T-helper 2 cell treated with Interferon-gamma antibody and Interleukin-4, amounts not matched to agents 5 μg/mL and 100 μg/mL, for 36 hours (primary cell): ENCODE data around the gene CYP1A1.

ENCODE experiments used
- DNase-seq: peaks from one replicate; pipeline ENCODE4 v3.0.0; 2021; ENCODE audit warnings: low spot score
- H3K27ac Mint-ChIP-seq: one replicate; pipeline ENCODE4 v1.8.0; 2021; ENCODE audit warnings: mild to moderate bottlenecking, mixed read lengths
- H3K27me3 Mint-ChIP-seq: one replicate; pipeline ENCODE4 v1.8.0; 2021; ENCODE audit warnings: low read depth, mixed read lengths
- H3K36me3 Mint-ChIP-seq: one replicate; pipeline ENCODE4 v1.8.0; 2021; ENCODE audit warnings: low read depth, mixed read lengths
- H3K4me1 Mint-ChIP-seq: one replicate; pipeline ENCODE4 v1.8.0; 2021; ENCODE audit warnings: low read depth, mixed read lengths
- H3K4me3 Mint-ChIP-seq: one replicate; pipeline ENCODE4 v1.8.0; 2022; ENCODE audit warnings: mild to moderate bottlenecking, moderate library complexity, mixed read lengths
- H3K9me3 Mint-ChIP-seq: one replicate; pipeline ENCODE4 v1.8.0; 2021; ENCODE audit warnings: mixed read lengths

CYP1A1 gene

DNA sequence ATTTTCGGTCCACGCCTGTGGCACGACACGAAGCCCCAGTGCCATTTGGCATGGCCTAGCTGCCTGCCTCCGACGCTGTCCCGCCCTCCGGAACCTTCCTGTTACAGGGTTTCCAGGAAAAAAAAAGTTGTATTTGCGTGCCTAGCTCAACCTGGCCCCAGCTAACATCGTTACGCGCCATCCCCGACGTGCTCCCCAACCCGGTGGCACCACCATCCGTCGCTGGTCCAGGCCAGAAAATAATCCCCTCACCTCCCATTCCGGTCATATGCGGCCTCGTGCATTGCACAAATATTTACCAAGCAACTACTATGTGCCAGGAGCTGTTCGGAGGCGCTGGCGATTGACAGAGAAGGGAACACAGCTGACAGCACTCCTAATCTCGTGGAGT is 1.4 kb upstream of the CYP1A1 start:
- peaks cover 28% of the 10 kb centered on the region for H3K27me3 Mint-ChIP-seq
- no peaks in the 10 kb centered on the region for H3K9me3 Mint-ChIP-seq

DNA sequence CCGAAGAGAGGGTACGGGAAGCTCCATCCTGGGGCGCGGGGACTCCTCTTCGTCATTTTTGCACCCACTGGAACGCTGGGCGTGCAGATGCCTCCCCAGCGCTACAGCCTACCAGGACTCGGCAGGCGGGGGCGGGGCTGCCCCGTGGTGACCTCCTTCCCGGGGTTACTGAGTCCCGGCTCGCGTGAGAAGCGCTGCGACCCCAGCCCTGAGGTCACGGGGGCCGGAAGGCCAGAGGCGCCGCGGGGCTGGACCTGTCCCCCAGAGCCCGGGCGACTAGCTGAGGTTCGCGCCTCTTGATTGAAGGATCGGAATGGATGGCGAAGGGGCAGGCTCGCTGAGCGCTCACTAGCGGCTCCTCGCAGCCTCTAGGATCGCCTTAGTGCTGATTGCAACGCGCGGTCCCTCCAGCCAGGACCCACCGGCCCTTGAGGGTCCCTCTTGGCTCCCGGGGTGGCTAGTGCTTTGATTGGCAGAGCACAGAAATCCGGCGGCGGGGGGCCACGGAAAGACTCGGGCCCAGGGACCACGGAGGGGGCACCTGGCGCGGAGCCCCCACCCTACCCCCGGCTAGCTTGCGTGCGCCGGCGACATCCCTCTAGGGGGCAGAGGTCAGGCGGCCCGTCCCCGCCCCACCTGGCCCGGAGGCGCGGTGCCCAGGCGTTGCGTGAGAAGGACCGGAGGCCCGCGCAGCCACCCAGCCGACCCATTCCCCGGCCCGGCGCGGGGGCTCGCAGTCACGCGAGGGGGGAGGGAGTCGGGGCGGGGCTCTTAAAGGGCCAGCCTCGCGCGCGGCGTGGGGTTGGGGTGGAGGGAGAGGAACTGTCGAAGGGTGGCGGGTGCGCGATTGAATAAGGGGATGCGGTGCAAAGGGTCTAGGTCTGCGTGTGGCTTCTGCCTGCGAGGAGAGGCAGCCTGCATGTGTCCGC is 781 bp upstream of the CYP1A1 start:
- Mint-ChIP-seq H3K36me3 (no peaks in the 10 kb centered on the region), H3K27me3 (peaks cover 28% of the 10 kb centered on the region), H3K4me1 (peaks cover 9% of the 10 kb centered on the region), H3K9me3 (no peaks in the 10 kb centered on the region), H3K27ac (peak overlapping the region; percentile 14), H3K4me3 (peak overlapping the region; percentile 74)
- peak; percentile 54 for DNase-seq

More for the DNA sequence above, 1.4 kb upstream of the CYP1A1 start:
- no peak for DNase-seq
- H3K27ac Mint-ChIP-seq, result peak overlapping the region; percentile 14
- peak overlapping the region; percentile 70 for H3K4me3 Mint-ChIP-seq
- H3K4me1 Mint-ChIP-seq, result peaks cover 9% of the 10 kb centered on the region
- H3K36me3 Mint-ChIP-seq, result no peaks in the 10 kb centered on the region

DNA sequence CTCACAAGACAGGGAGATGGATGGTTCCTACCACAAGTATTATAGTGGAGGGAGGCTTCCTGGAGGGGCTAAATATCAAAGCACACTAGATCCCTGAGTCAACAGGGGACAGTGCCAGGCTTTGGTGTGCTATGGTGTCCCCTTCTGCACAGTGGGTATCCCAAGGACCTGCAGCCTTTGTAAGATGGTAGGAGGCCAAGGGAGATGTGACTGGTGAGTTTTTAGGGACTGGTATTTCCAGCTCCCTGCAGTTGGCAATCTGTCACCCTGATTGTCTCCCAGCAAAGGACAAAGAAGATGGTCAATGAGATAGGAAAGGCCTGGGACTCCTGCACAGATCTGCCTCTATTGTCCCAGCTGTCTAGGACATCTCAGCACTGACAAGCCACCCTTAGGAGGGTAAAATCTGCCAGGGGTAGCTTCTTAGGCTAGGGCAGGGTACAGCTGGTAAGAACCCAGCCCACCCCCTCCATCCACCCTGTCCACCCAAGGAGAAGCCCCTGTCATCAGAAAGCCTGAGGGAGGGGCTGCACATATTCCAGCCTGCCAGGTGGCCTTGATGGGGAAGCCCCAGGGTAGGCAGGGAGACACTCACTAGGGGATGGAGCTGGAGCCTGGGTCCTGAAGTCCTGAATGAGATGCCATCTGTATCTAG is 631 bp downstream of the CYP1A1 start:
- H3K9me3 Mint-ChIP-seq, result no peaks in the 10 kb centered on the region
- no peaks in the 10 kb centered on the region for H3K36me3 Mint-ChIP-seq
- no peak overlapping the region for H3K27ac Mint-ChIP-seq
- peaks cover 9% of the 10 kb centered on the region for H3K4me1 Mint-ChIP-seq
- H3K4me3 Mint-ChIP-seq, result peak overlapping the region; percentile 74
- no peak for DNase-seq
- H3K27me3 Mint-ChIP-seq, result peaks cover 28% of the 10 kb centered on the region

DNA sequence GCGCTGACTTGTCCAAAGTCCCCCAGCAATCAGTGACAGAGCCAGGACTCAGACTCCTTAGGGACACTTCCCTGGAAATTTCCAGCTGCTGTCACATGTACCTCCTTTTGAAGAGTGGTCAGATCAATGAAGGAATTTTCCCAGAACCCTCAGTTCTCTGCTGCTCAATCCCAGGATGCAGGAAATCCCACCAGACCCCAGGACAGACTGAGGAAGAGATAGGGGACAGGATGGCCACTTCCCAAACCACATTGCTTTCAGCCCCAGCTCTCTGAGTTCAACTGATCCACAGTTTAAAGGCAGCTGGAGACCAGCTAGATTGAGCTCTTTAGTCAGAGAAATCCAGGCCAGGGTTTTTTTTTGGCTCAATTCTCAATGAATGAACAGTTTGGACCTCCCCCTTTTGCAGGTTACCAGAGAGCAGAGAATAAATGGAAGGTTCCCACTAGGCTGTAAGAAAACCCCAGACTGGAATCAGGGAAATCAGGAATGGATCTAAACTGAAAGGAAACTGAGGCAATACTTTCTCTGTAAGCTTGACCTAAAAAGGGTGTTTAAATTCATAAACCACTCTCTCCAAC is 1.5 kb downstream of the CYP1A1 start:
- Mint-ChIP-seq H3K27me3 (peaks cover 28% of the 10 kb centered on the region), H3K4me1 (peaks cover 9% of the 10 kb centered on the region), H3K4me3 (no peak overlapping the region), H3K36me3 (no peaks in the 10 kb centered on the region), H3K27ac (no peak overlapping the region), H3K9me3 (no peaks in the 10 kb centered on the region)
- DNase-seq, result no peak

DNA sequence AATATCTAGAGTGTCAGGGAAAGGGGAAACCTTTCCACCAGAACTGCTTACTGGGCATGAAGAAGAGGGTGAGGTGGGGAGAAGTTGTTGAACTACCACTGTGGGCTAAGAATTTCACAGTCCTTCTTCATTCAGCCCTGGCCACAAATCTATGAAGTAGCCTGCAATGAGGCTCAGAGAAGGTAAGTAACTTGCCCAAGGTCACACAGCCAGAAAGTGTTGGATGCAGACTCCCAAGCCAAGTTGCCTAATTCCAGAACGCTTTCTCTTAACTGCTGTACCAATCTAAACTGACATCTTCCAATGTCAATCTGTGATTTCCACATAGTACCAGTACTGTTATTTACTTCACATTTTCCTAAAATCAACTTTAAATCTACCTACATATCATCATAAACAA is 2.1 kb downstream of the CYP1A1 start:
- H3K27ac Mint-ChIP-seq, result no peak overlapping the region
- H3K9me3 Mint-ChIP-seq, result no peaks in the 10 kb centered on the region
- no peaks in the 10 kb centered on the region for H3K36me3 Mint-ChIP-seq
- peaks cover 9% of the 10 kb centered on the region for H3K4me1 Mint-ChIP-seq
- H3K4me3 Mint-ChIP-seq, result no peak overlapping the region
- DNase-seq, result no peak
- H3K27me3 Mint-ChIP-seq, result peaks cover 28% of the 10 kb centered on the region

DNA sequence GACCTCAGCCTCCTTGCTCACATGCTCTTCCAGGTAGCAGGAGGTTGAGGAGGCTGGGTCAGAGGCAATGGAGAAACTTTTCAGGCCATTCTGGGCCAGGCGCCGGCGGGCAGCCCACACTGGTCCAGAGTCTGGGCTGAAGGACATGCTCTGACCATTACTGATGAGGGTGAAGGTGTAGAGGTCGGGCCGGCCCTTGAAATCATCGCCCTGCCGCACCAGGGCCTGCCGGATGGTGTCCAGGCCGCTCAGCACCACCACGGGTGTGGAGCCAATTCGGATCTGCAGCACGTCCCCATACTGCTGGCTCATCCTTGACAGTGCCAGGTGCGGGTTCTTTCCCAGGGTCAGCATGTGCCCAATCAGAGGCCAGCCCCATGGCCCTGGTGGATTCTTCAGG is 2.7 kb downstream of the CYP1A1 start:
- no peak for DNase-seq
- Mint-ChIP-seq H3K27ac (no peak overlapping the region), H3K27me3 (peaks cover 23% of the 10 kb centered on the region), H3K9me3 (no peaks in the 10 kb centered on the region), H3K4me3 (no peak overlapping the region), H3K4me1 (peaks cover 9% of the 10 kb centered on the region), H3K36me3 (no peaks in the 10 kb centered on the region)

DNA sequence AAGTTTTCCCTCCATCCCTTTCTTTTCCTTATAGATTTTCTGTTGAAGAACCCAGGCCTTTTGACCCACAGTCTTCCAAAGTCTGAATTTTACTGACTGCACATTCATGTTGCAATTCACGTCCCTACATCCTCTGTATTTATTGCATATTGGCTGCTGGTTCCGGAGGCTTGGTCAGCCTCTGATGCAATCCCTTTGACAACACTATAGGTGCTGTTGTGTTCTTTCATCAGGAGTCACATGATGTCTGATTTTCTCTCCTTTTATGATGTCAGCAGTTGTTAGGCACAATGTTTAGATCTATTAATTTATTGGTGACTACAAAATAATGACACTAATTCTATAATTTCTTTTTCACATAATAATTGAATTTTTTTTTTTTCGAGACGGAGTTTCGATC is 8.7 kb downstream of the CYP1A1 start:
- Mint-ChIP-seq H3K27ac (no peak overlapping the region), H3K27me3 (no peaks in the 10 kb centered on the region), H3K4me1 (no peaks in the 10 kb centered on the region), H3K36me3 (no peaks in the 10 kb centered on the region), H3K4me3 (no peak overlapping the region), H3K9me3 (no peaks in the 10 kb centered on the region)
- no peak for DNase-seq

DNA sequence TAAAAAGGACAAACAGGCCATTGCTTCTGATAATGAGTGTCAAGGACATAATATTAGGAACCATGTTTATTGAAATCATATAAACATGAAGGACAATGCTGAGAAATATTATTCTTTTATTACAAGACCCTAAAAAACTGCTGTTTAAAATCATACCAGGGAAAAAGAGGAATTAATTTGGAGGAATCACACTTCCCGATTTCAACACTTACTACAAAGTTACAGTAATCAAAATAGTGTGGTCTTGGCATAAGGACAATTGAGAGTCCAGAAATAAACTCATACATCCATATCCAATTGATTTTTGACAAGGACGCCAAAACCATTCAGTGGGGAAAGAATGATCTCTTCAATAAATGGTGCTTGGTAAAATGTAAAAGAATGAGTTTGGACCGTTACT is 13.0 kb downstream of the CYP1A1 start:
- no peaks in the 10 kb centered on the region for H3K36me3 Mint-ChIP-seq
- peaks cover 5% of the 10 kb centered on the region for H3K4me1 Mint-ChIP-seq
- no peak for DNase-seq
- H3K27ac Mint-ChIP-seq, result no peak overlapping the region
- H3K4me3 Mint-ChIP-seq, result no peak overlapping the region
- no peaks in the 10 kb centered on the region for H3K9me3 Mint-ChIP-seq
- H3K27me3 Mint-ChIP-seq, result no peaks in the 10 kb centered on the region

DNA sequence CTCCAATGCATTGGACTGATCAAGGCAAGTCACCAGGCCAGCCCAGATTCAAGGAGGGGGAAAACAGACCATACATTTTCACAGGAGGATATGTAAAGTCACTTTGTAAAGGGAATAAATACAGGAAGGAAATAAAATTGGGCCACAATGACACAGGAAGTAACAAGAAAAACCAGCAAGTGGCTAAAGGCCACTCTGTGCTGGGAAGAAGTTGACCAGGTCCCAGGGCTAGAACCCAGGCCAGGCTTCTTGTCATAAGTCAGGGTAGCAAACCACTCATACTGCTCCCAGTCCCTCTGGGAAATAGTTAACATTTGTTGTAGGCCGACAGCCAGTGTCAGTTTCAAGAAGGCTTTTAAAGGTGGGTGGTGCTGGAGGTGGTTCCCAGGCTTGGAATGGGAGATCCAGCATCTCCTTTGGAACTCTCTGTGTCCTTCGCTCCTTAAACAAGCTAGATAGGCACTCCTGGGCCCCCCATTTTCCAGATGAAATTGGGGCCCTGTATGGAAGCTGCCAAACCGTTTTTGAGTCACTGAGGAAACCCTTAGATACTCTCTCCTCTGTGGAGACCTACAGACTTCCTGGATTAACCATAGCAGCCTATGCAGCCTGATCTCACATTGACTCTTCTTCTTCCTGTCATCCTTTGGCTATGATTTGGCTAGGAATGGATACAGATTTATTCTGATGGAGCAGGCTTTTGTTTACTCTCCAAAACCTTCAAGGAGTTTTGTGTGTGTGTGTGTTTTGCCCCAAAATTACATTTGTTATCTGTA is 14.8 kb downstream of the CYP1A1 start:
- Mint-ChIP-seq H3K36me3 (no peaks in the 10 kb centered on the region), H3K27ac (no peak overlapping the region), H3K27me3 (peaks cover 2% of the 10 kb centered on the region), H3K4me1 (peaks cover 5% of the 10 kb centered on the region), H3K4me3 (no peak overlapping the region), H3K9me3 (no peaks in the 10 kb centered on the region)
- no peak for DNase-seq

DNA sequence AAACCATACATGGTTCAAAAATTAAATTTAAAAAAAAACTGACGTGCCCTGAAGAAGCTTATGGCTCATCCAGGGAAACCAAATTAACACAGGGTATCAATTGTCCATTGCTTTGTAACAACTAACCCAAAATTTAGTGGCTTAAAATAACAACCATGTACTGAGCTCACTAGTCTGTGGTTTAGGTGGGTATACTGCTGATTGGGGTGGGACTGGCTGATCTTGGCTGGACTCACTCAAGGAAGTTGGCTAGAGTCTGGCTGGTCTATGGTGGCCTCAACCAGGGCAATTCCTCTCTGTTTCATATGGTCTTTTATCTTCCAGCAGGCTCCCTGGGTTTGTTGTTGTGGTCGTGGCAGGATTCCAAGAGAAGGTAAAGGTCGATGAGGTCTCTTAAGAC is 15.4 kb downstream of the CYP1A1 start:
- H3K27ac Mint-ChIP-seq, result no peak overlapping the region
- H3K9me3 Mint-ChIP-seq, result no peaks in the 10 kb centered on the region
- no peak for DNase-seq
- H3K4me3 Mint-ChIP-seq, result no peak overlapping the region
- H3K4me1 Mint-ChIP-seq, result peaks cover 5% of the 10 kb centered on the region
- peaks cover 2% of the 10 kb centered on the region for H3K27me3 Mint-ChIP-seq
- no peaks in the 10 kb centered on the region for H3K36me3 Mint-ChIP-seq

DNA sequence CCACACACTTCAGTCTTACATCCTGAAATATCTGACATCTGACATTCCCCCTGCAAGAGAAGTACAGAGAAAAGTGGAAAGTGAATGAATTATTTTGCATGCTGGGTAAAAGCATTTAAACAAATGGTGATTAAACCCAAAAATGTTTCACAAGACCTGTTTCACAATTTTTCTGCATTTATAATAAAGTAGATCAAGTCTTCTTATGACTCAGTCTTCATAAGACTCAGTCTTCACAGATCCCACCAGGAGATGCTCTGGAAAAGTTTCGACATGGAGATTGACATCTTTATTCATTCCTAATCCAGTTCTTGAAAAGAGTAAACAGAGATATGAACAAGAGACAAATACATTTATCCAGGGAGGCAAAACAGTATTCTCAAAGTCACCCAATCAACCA is 16.3 kb downstream of the CYP1A1 start:
- Mint-ChIP-seq H3K4me3 (no peak overlapping the region), H3K36me3 (no peaks in the 10 kb centered on the region), H3K9me3 (no peaks in the 10 kb centered on the region), H3K27me3 (peaks cover 4% of the 10 kb centered on the region), H3K27ac (no peak overlapping the region), H3K4me1 (peaks cover 5% of the 10 kb centered on the region)
- DNase-seq, result no peak

DNA sequence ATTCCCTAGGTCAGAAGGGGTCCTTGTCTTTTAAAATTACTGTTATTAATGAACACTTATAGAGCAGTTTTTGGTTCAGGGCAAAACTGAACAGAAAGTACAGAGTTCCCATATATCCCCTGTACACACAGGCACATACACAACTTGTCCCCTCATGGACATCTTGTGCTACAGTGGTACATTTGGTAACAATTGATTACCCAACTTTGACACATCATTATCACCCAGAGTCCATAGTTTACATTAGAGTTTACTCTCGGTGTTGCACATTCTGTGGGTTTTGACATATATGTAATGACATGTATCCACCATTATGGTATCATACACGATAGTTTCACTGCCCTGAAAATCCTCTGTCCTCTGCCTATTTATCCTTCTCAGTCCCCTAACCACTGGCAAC is 28.5 kb downstream of the CYP1A1 start:
- H3K9me3 Mint-ChIP-seq, result no peaks in the 10 kb centered on the region
- no peak for DNase-seq
- peak overlapping the region; percentile 100 for H3K4me3 Mint-ChIP-seq
- peaks cover 3% of the 10 kb centered on the region for H3K27me3 Mint-ChIP-seq
- H3K36me3 Mint-ChIP-seq, result peaks cover 2% of the 10 kb centered on the region
- H3K27ac Mint-ChIP-seq, result peak overlapping the region; percentile 100
- peaks cover 26% of the 10 kb centered on the region for H3K4me1 Mint-ChIP-seq

DNA sequence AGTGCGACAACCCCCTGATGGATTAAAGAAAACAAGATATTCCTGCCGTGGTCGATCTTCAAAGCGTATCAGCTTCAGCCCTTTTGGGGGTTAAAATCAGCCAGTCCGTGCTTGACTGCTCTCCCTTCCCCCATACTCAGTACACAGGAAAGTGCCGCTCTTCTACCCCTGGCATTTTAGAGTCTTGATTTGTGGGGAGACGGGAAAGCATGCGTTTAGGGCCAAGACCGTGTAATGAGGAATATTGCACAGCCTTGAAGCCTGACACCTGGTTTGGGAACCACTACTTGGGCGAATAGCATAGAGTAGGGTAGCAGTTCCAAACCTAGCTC is 29.0 kb downstream of the CYP1A1 start:
- Mint-ChIP-seq H3K4me3 (peak overlapping the region; percentile 100), H3K9me3 (no peaks in the 10 kb centered on the region), H3K27ac (peak overlapping the region; percentile 100), H3K36me3 (peaks cover 2% of the 10 kb centered on the region), H3K4me1 (peaks cover 26% of the 10 kb centered on the region), H3K27me3 (no peaks in the 10 kb centered on the region)
- no peak for DNase-seq
